T-helper 2 cell treated with Interferon-gamma antibody and Interleukin-4, amounts not matched to agents 100 ng/mL and 5 ng/mL, for 36 hours (primary cell): ENCODE data around the gene HOXD8. TPM values are rescaled to one million over a fixed set of nuclear protein-coding genes. Genes with fewer than 3 reads are reported as not detected.

Experiments used
- total RNA-seq: library from RNA; stranded (reverse); gene quantifications from 2 replicates; pipeline ENCODE4 v1.2.3, GENCODE V29; 2022

HOXD8 gene
- total RNA-seq, 1 donor from 2014 or later: not detected

Other genes with a start within 250 kb of the HOXD8 start
- gene LNPK, start 127.4 kb upstream of the HOXD8 start, total RNA-seq: 37.4 and 38.7 TPM in 2 replicates
- gene EVX2, start 45.7 kb upstream of the HOXD8 start, total RNA-seq: not detected in 2 replicates
- gene HOXD13, start 37.0 kb upstream of the HOXD8 start, total RNA-seq: not detected in 2 replicates
- gene HOXD12, start 29.9 kb upstream of the HOXD8 start, total RNA-seq: not detected in 2 replicates
- gene HOXD11, start 22.4 kb upstream of the HOXD8 start, total RNA-seq: not detected in 2 replicates
- not detected in 2 replicates for gene HOXD10, start 12.9 kb upstream of the HOXD8 start, total RNA-seq
- gene HOXD9, start 7.0 kb upstream of the HOXD8 start, total RNA-seq: not detected in 2 replicates
- gene HOXD4, start 21.8 kb downstream of the HOXD8 start, total RNA-seq: not detected in 2 replicates
- gene HOXD3, start 27.6 kb downstream of the HOXD8 start, total RNA-seq: not detected in 2 replicates
- gene HOXD1, start 59.0 kb downstream of the HOXD8 start, total RNA-seq: not detected in 2 replicates
- 15.8 TPM in 2 replicates for gene MTX2, start 139.7 kb downstream of the HOXD8 start, total RNA-seq